Activated CD4-positive, CD25-positive, alpha-beta regulatory T cell treated with anti-CD3 and anti-CD28 coated beads, Interleukin-2, amount 50 U/mL, for 24 hours (primary cell): ENCODE measurements around the gene TXNDC5.
"Not testable (repeated sequence)": the region's sequence is repeated elsewhere in the genome, so short reads cannot be mapped to it uniquely, and the experiment has no call there.

Experiments
- ATAC-seq, 2 donors: fragments of 150-1000 bp; cut with Tn5 transposase; one replicate each; pipeline ENCODE4 v1.10.0; 2021; ENCODE audit warnings: mild to moderate bottlenecking in 1 of 2, moderate library complexity in 1 of 2

The TXNDC5 gene

GRCh38 chr6:7912736-7913517 is 2.3 kb upstream of the TXNDC5 start:
- no peak for ATAC-seq

DNA sequence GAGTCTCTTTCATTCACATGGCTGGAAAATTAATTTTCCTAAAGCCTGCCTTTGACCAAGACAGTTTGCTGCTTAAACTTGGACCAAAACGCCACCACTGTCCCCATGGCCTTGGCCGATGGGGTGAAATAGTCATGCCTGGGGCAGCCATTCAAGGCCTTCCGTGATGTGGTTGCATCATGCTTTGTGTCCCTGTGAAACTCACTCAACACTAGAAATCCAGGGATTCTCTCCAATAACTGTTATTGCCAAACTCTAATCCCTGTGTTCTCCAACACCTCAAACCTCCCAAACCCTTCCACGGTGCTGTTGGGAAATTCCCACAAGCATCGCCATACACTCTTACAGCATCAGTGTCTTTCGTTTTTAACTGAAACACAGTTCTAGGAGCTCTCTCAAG is 1.4 kb upstream of the TXNDC5 start:
- ATAC-seq, result no peak

- ATAC-seq, result no peak
Measured at GRCh38 chr6:7911345-7911725, 747 bp upstream of the TXNDC5 start.

GRCh38 chr6:7910298-7910653 is 312 bp downstream of the TXNDC5 start:
- peak; percentile 42 to 50 for ATAC-seq

DNA sequence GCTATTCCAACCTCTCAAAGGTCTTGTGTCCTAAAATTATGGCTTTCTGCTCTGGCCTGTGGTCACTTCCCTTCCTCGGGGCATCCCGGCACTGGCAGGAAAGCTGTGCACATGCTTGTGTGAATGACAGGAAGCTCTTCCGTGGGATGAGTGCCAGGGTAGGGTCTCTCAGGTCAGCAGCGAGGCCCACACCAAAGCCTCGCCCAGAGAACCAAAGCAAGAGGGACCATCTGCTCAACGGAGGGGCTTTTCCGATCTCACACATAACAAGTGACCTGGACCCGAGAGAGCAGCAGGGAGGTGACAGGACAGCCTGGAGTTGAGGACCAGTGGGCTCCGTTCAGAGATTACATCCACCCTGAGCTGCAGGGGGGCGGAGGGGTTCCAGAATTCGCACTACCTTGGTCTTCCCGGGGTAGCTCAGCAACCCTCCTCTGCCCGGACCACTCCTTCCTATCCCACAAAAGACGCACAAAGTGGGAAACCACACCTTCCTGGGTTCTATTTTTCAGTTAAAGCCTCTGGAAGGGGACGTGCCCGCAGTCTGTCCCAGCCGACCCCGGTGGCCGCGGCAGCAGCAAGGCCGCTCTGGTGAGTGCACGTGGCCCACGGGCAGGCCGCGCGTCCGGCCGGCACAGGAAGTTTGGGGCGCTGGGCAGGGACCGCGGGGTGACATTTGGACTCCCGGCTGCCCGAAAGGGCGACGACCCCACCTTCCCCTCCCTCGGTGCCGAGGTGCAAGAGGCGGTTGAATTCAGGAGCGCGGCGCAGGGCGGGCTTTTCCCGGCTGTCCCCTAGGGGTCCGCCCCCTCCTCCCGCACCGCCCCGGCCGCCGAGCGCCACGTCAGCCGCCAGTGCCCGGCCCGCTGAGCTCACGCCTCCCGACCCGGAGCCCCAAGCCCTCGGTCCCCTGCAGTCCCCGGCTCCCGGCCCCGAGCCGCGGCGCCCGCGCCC is 988 bp downstream of the TXNDC5 start:
- ATAC-seq, result peak; percentile 52 to 64

DNA sequence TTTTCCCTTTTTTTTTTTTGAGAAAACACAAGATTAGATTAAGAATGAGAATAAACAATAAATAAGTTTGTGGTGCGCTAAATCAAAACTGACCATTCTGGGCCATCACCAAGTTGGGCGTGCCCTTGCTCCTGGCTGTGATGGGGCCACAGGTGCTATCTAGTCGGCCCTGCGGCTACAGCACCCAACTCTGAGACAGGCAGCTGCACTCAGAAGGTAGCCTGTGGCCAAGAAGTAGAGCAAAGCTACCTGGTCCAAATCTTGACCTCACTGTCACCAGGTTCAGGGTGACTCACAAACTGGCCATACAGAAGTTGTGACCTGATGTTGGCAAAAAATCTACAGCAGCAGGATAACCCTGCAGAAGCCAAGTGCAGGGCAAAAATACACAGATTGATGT is 3.4 kb downstream of the TXNDC5 start:
- ATAC-seq, result no peak

DNA sequence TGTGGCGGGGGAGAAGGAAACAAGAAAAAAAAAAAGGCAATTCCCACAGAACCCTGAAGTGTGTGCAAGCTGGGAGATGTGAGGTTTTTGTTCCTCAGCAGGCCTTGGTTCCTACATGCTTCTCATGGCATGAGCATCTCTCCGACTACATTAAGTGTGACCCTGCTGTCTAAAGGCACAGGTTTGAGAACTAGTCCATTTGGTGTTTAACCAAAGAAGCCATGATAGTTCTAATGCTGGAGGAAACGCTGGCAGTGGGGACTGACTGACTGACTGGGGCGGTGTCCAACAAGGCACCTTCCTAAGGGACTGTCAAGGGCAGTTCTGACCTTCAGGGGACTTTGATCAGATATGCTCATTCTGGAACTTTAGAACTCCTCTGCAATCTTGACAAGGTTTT is 3.8 kb downstream of the TXNDC5 start:
- ATAC-seq, result no peak

DNA sequence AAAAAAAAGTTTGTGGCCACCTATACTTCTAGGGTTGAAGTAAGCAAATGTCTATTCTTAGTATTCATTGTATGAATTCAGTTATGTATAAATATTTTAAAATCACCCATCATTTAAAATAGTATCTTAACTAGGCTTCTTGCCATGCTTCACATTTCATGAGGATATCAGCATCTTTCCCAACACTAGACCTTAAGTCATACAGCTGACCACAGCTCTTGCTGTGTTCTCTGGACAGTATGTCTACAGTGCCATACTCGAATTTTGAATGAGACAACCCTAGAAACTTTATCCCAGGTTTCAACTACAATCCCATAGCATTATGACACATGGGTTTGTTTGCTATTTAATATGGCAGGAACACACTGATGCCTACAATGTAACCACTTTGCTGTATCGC is 5.2 kb downstream of the TXNDC5 start:
- no peak for ATAC-seq

GRCh38 chr6:7904654-7905319 is 5.8 kb downstream of the TXNDC5 start:
- no peak for ATAC-seq

DNA sequence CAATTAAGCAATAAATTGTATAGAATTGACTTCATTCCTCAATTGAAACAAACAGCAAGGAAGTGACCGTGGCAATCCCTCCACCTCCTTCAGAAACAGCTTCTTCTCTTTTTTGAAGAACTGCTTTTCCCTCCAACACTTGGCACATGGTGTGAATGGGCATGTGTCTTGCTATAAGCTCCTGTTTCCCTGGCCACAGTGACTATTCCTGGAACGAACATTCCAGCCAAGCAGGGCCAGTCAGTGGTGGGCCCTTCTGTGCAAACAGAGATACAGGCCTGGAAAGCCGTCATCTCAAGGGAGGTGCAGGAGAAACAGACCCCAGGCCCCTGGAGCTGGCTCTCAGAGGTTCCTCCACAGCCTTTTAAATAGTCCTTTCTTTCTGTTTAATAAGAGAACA is 6.9 kb downstream of the TXNDC5 start:
- no peak for ATAC-seq

- ATAC-seq, result no peak
Measured at GRCh38 chr6:7902867-7903266, 7.7 kb downstream of the TXNDC5 start.

DNA sequence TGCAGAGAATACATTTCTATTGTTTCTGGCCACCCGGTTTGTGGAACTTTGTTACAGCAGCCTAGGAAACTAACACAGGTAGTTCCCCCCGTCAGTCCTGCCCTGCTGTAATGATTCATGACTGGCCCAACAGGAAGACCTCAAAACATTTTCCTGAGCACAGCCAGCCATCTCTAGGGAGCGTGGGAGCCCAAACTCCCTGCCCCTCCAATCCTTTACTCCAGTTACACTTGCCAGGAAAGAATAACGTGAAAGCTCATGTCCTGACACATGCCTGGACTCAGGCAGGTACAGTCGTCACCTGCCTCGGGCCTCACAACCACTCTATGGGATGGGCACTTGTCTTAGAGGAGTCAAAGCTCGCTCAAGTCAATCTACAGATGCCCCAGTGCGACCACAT is 8.4 kb downstream of the TXNDC5 start:
- ATAC-seq, result no peak

DNA sequence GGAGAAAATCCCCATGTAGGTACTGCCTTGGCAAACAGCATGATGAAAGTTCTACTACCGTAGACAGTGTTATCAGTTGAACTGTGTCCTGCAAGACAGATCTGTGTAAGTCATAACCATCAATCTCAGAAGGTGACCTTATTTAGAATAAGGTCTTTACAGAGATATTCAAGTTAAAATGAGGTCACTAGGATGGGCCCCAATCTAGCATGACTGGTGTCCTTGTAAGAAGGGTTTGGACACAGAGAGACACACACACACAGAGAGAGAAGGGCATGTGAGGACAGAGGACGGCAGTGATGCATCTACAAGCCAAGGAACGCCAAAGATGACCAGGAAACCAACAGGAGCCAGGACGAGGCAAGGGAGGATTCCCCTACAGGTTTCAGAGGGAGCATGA is 8.8 kb downstream of the TXNDC5 start:
- no peak for ATAC-seq

GRCh38 chr6:7901056-7901455 is 9.5 kb downstream of the TXNDC5 start:
- no peak for ATAC-seq

DNA sequence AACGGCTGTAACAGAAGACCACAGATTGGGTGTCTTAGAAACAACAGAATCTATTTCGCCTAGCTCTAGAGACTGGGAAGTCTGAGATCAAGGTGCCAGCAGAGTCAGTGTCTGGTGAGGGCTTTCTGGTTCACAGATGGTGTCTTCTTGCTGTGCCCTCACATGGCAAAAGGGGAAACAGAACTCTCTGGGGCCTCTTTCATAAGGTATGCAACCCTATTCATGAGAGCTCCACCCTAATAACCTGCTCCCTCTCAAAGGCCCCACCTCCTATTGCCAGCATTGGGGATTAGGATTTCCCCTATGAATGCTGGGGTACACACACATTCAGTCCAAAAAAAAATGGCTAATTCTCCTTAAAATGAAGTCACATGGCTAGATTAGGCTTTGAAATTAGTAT is 10.0 kb downstream of the TXNDC5 start:
- ATAC-seq, result no peak

GRCh38 chr6:7899889-7900213 is 10.7 kb downstream of the TXNDC5 start:
- ATAC-seq, result no peak

DNA sequence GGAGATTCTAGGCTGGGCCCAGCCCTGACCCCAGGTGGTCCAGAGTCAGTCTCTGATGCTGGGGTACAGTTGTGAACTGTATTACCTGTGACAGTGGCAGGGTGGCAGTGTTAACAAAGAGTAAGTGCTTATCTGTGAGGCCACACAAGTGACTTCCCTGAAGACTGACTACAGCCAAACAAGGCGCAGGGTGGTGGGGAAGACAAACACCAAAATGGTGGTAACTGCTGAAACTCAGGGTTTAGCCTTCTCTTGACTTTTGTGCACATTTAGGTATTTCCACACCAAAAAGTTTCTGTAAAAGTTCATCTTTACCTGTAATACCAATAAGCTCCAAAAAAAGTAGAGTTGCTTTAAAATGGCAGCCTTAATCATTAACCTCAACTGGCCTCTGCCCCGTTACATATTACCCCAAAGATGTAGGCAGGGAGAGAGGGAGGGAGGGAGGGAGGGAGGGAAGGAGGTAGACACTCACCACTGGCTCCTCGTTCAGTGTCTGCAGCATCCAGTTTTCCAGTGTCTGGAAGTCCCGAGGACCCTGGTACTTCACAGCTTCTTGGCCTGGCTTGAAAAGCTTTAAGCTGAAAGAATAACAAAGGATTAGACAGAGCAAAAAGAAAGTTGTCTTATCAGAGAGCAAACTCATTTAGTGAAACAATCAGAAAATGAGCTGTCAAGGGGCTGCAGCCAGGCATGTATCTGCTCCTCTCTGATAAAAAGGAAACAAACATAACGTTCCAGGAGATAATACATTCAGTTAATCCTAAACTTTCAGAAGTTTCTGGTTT is 11.3 kb downstream of the TXNDC5 start:
- no peak for ATAC-seq

GRCh38 chr6:7898193-7898586 is 12.4 kb downstream of the TXNDC5 start:
- not testable (repeated sequence) for ATAC-seq

- no peak for ATAC-seq
Measured at GRCh38 chr6:7897461-7898192, 13.0 kb downstream of the TXNDC5 start.

GRCh38 chr6:7896465-7896987 is 14.1 kb downstream of the TXNDC5 start:
- no peak for ATAC-seq

DNA sequence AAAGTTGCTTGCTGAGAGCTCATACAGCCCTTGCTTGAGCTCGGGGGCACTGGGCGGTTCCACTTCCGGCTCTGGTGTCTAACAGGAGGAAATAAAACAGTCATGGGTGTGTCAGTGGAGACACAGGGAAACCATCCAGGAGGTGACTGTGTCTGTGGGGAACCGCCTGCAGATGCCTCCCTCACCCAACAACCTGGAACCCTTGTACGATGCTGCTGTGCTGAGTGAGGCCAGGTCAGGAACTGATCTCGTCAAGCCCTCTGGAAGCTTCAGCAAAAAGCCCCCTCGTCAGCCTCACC is 15.5 kb downstream of the TXNDC5 start:
- no peak for ATAC-seq
